Activated CD8-positive, alpha-beta T cell treated with anti-CD3 and anti-CD28 coated beads for 36 hours (primary cell): ENCODE measurements around the gene MYO10. TPM values are rescaled to one million over a fixed set of nuclear protein-coding genes. Genes with fewer than 3 reads are reported as not detected.
"Not testable (repeated sequence)": the region's sequence is repeated elsewhere in the genome, so short reads cannot be mapped to it uniquely, and the experiment has no call there.

Source experiments
- ATAC-seq: fragments of 200-7000 bp; cut with Tn5 transposase; one replicate; pipeline ENCODE4 v1.10.0; 2021; ENCODE audit warnings: mild to moderate bottlenecking, moderate library complexity
- CTCF ChIA-PET: fragments of 350-600 bp; sonication (Branson Sonifier 250); formaldehyde crosslinking; loops from one replicate; lab custom pipeline; 2021; ENCODE audit warnings: antibody characterized with exemption; lab: Charles Lee
- POLR2A ChIA-PET: fragments of 350-600 bp; sonication (Branson Sonifier 250); formaldehyde crosslinking; loops from one replicate; lab custom pipeline; 2021; ENCODE audit warnings: antibody characterized with exemption; lab: Charles Lee
- DNase-seq: peaks from one replicate; pipeline ENCODE4 v3.0.0-alpha.2; 2020
- H3K27ac Mint-ChIP-seq: one replicate; pipeline ENCODE4 v1.8.0; 2021; ENCODE audit warnings: mild to moderate bottlenecking, mixed read lengths
- H3K27me3 Mint-ChIP-seq: one replicate; pipeline ENCODE4 v1.8.0; 2021; ENCODE audit warnings: mixed read lengths
- H3K36me3 Mint-ChIP-seq: one replicate; pipeline ENCODE4 v1.8.0; 2021; ENCODE audit warnings: low read depth, mixed read lengths
- H3K4me1 Mint-ChIP-seq: one replicate; pipeline ENCODE4 v1.8.0; 2021; ENCODE audit warnings: low read depth, mixed read lengths
- H3K4me3 Mint-ChIP-seq: one replicate; pipeline ENCODE4 v1.8.0; 2021; ENCODE audit warnings: mild to moderate bottlenecking, moderate library complexity, mixed read lengths
- H3K9me3 Mint-ChIP-seq: one replicate; pipeline ENCODE4 v1.8.0; 2021; ENCODE audit warnings: mixed read lengths
- intact Hi-C: fragments of 100-400 bp; cut with micrococcal nuclease; formaldehyde crosslinking; loops from one replicate; pipeline ENCODE4 v1.10.0; 2022
- total RNA-seq, 2 experiments: library from RNA; stranded (reverse); gene quantifications; one replicate each; pipeline ENCODE4 v1.2.3, GENCODE V29; 2021
- TF ChIP-seq, protein P1 (sequence below): fragments of 200-600 bp; IDR thresholded peaks from one replicate; pipeline ENCODE4 v1.8.0; 2022; ENCODE audit warnings: antibody characterized with exemption, mild to moderate bottlenecking

The MYO10 gene
- total RNA-seq, 2 experiments from 2014 or later, result 0.09 TPM; not detected in 1

DNA sequence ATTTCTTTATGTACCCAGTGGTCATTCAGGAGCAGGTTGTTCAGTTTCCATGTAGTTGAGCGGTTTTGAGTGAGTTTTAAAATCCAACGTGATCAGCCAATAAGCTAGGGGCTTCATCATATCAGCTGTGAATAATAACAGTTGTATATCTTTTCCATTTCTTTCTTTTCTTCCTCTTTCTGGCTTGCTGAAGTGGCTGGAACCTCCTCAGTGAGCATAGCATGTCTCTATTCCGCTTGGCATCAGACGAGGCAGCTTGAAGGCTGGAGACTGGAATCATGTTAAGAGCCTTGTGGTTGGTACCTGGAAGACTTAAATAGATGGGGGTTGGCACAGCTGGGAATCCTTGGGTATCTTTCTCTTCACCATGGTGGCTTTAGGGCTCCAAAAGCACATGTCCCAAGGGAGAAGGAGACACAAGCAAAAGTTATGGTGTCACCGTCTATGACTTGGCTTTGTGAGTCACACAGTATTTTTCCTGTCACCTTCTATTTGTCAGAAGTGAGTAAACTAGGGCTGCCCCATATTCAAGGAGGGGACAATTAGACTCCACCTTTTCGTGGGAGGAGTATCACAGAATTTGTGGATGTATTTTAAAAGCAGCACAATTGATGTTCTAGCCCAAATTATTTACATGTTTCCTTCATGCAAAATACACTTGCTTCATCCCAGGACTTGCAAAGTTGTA lies 281.3 kb downstream of the MYO10 start:
- no peaks in the 10 kb centered on the region for H3K9me3 Mint-ChIP-seq
- ATAC-seq, result peak; percentile 91
- H3K4me3 Mint-ChIP-seq, result no peak overlapping the region
- H3K36me3 Mint-ChIP-seq, result no peaks in the 10 kb centered on the region
- POLR2A ChIA-PET, result no interaction called here
- no peaks in the 10 kb centered on the region for H3K27me3 Mint-ChIP-seq
- CTCF ChIA-PET, result interaction anchor here (1.6 kb wide), 1 partner anchor 8 kb away, joined by 3 read pairs; no protein-coding TSS in a partner anchor
- H3K27ac Mint-ChIP-seq, result no peak overlapping the region
- no peak for DNase-seq
- TF ChIP-seq, protein P1, sequence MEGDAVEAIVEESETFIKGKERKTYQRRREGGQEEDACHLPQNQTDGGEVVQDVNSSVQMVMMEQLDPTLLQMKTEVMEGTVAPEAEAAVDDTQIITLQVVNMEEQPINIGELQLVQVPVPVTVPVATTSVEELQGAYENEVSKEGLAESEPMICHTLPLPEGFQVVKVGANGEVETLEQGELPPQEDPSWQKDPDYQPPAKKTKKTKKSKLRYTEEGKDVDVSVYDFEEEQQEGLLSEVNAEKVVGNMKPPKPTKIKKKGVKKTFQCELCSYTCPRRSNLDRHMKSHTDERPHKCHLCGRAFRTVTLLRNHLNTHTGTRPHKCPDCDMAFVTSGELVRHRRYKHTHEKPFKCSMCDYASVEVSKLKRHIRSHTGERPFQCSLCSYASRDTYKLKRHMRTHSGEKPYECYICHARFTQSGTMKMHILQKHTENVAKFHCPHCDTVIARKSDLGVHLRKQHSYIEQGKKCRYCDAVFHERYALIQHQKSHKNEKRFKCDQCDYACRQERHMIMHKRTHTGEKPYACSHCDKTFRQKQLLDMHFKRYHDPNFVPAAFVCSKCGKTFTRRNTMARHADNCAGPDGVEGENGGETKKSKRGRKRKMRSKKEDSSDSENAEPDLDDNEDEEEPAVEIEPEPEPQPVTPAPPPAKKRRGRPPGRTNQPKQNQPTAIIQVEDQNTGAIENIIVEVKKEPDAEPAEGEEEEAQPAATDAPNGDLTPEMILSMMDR, result no peak
- peaks cover 10% of the 10 kb centered on the region for H3K4me1 Mint-ChIP-seq
- intact Hi-C loops, result no loop called here

DNA sequence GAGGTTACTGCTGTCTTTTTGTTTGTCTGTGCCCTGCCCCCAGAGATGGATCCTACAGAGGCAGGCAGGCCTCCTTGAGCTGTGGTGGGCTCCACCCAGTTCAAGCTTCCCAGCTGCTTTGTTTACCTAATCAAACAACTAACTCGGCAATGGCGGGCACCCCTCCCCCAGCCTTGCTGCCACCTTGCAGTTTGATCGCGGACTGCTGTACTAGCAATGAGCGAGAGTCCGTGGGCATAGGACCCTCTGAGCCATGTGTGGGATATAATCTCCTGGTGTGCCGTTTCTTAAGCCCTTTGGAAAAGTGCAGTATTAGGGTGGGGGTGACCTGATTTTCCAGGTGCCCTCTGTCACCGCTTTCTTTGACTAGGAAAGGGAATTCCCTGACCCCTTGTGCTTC lies 287.3 kb downstream of the MYO10 start:
- H3K4me1 Mint-ChIP-seq, DNase-seq, ATAC-seq, H3K9me3 Mint-ChIP-seq, CTCF ChIA-PET, H3K36me3 Mint-ChIP-seq, POLR2A ChIA-PET, H3K27ac Mint-ChIP-seq, H3K4me3 Mint-ChIP-seq, H3K27me3 Mint-ChIP-seq, intact Hi-C loops: not testable (repeated sequence)

DNA sequence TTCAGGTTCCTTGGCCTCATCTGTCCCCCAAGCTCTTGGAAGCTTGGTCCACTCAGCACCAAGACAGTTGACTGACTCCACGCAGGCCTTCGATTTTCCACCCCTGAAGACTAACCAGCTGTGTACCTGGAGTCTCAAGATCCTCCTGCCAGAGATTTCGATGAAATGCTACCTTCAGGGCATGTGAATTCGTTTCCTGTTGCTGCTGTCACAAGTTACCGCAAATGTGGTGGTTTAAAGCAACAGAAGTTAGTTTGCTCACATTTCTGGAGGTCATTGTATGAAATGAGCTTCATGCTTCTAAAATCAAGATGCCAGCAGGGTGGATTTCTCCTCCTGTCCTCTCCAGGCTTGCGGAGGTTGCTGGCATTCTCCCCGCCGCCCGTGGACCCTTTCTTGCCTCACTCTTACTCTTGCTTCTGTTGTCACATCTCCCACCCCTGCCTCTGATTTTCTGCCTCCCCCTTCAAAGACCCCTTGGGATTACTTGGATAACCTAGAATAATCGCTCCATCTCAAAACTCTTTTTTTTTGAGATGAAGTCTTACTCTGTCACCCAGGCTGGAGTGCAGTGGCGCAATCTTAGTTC lies 291.7 kb downstream of the MYO10 start:
- ChIA-PET POLR2A (interaction anchor here (0.9 kb wide), 1 partner anchor 177 kb away, joined by 3 read pairs; no protein-coding TSS in a partner anchor), CTCF (interaction anchor here (1.1 to 1.2 kb wide), 2 partner anchors 20 to 58 kb away, joined by 3 read pairs; no protein-coding TSS in a partner anchor)
- Mint-ChIP-seq H3K27me3 (no peaks in the 10 kb centered on the region), H3K9me3 (peaks cover 7% of the 10 kb centered on the region), H3K36me3 (no peaks in the 10 kb centered on the region), H3K4me1 (peaks cover 8% of the 10 kb centered on the region), H3K27ac (peak overlapping the region; percentile 65), H3K4me3 (no peak overlapping the region)
- TF ChIP-seq, protein P1, result no peak
- intact Hi-C loops, result no loop called here
- ATAC-seq, result no peak
- DNase-seq, result no peak

DNA sequence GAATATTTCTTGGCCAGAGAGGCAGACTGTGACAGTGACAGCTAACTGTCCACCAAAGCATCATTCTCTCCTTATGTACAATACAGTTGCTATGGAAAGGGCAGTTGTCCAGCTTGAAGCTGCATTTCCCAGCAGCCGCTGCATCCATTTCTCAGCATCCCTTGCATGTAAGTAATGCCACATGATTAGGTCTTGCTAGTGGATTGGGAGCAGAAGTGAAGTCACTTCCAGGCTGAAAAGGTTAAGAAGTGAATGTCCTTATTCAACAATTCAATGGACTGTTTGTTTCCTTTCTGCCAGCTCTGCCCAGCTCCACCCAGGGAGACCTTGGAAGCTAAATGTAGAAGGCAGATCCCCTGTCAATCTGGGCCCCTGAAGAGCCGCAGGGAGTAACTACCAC lies 293.2 kb downstream of the MYO10 start:
- peaks cover 8% of the 10 kb centered on the region for H3K4me1 Mint-ChIP-seq
- intact Hi-C loops, result no loop called here
- no peak overlapping the region for H3K4me3 Mint-ChIP-seq
- TF ChIP-seq, protein P1, result no peak
- no peaks in the 10 kb centered on the region for H3K27me3 Mint-ChIP-seq
- POLR2A ChIA-PET, result no interaction called here
- CTCF ChIA-PET, result no interaction called here
- H3K36me3 Mint-ChIP-seq, result no peaks in the 10 kb centered on the region
- ATAC-seq (no peak), DNase-seq (no peak)
- no peak overlapping the region for H3K27ac Mint-ChIP-seq
- peaks cover 6% of the 10 kb centered on the region for H3K9me3 Mint-ChIP-seq

- ATAC-seq, result no peak
Measured at GRCh38 chr5:16639206-16639605, 296.9 kb downstream of the MYO10 start.

More at GRCh38 chr5:16639206-16639605, 296.9 kb downstream of the MYO10 start:
- no peaks in the 10 kb centered on the region for H3K27me3 Mint-ChIP-seq
- intact Hi-C loops, result no loop called here
- no peak for DNase-seq
- TF ChIP-seq, protein P1, result no peak
- POLR2A ChIA-PET, result no interaction called here
- no peak overlapping the region for H3K27ac Mint-ChIP-seq
- peaks cover 3% of the 10 kb centered on the region for H3K4me1 Mint-ChIP-seq
- CTCF ChIA-PET, result interaction anchor here (1.8 kb wide), 1 partner anchor 27 kb away, joined by 4 read pairs; no protein-coding TSS in a partner anchor
- H3K9me3 Mint-ChIP-seq, result peaks cover 3% of the 10 kb centered on the region
- H3K4me3 Mint-ChIP-seq, result no peak overlapping the region
- peaks cover 2% of the 10 kb centered on the region for H3K36me3 Mint-ChIP-seq
